K562 (cell line): ENCODE measurements around the gene SLC26A2.

Experiments
- CHD1 ChIP-seq: fragments of 200-600 bp; sonication (generic); IDR thresholded peaks from one replicate; pipeline ENCODE4 v1.6.1; 2012; ENCODE audit warnings: mild to moderate bottlenecking, moderate library complexity, low read length, inconsistent platforms
- ELK1 ChIP-seq: sonication (generic); formaldehyde crosslinking; IDR thresholded peaks from 2 replicates; pipeline ENCODE4 v1.8.1; 2022; ENCODE audit warnings: missing genetic modification reagents
- GABPB2 ChIP-seq: fragments of 250-450 bp; sonication (Bioruptor Pico); conservative IDR thresholded peaks from 2 replicates; pipeline ENCODE4 v1.5.1; 2021; ENCODE audit warnings: mild to moderate bottlenecking
- KLF6 ChIP-seq: fragments of 250-450 bp; sonication (Bioruptor Pico); IDR thresholded peaks from 2 replicates; pipeline ENCODE4 v1.4.0; 2020; ENCODE audit warnings: mild to moderate bottlenecking, moderate library complexity, borderline replicate concordance
- MYC ChIP-seq, 2 experiments: fragments of 250-450 bp in 1 of 2; sonication (Bioruptor Pico) in 1 of 2; IDR thresholded peaks; 2 replicates each; pipeline versions ENCODE4 v1.5.1 to v1.6.1; 2012 to 2021; ENCODE audit warnings: low read depth in 2 of 2, borderline replicate concordance in 1 of 2, improper control_type of control experiment in 1 of 2, low read length in 1 of 2, mild to moderate bottlenecking in 1 of 2, moderate library complexity in 1 of 2
- NCOR1 ChIP-seq: fragments of 450-650 bp; IDR thresholded peaks from 2 replicates; pipeline ENCODE4 v1.6.1; 2016; ENCODE audit warnings: mild to moderate bottlenecking, moderate library complexity
- RAD21 ChIP-seq, 2 experiments: fragments of 250-450 bp in 1 of 2; fragments of 450-650 bp in 1 of 2; sonication (Bioruptor Pico) in 1 of 2; formaldehyde crosslinking in 1 of 2; IDR thresholded peaks in 1 of 2; conservative IDR thresholded peaks in 1 of 2; 2 replicates each; pipeline versions ENCODE4 v1.4.0 to v1.8.0; 2020 to 2022; ENCODE audit warnings: mild to moderate bottlenecking in 2 of 2, moderate library complexity in 1 of 2
- STAT5A ChIP-seq: IDR thresholded peaks from 2 replicates; pipeline ENCODE4 v1.6.1; 2012; ENCODE audit warnings: low read length, inconsistent platforms, borderline replicate concordance
- ZNF507 ChIP-seq: conservative IDR thresholded peaks from 2 replicates; pipeline ENCODE4 v1.6.1; 2017; ENCODE audit warnings: missing genetic modification characterization, missing compliant biosample characterization

GRCh38 chr5:150022681-150023080 is 62.1 kb downstream of the SLC26A2 start:
- TF ChIP-seq GABPB2 (CRISPR knock-in tag) (no peak), NCOR1 (no peak), RAD21 (CRISPR knock-in tag; conservative IDR thresholded peaks at IDR 0.05 in 1 of 2, IDR thresholded peaks at IDR 0.05 in 1 of 2) (no peak), KLF6 (no peak), ZNF507 (no peak), STAT5A (no peak), ELK1 (CRISPR knock-in tag) (no peak), CHD1 (no peak), MYC (IDR thresholded peaks at IDR 0.05; ENCODE audit: low read depth, low read length) (no peak), MYC (CRISPR knock-in tag; IDR thresholded peaks at IDR 0.05; ENCODE audit: borderline replicate concordance, low read depth) (no peak)
